ENCODE results near the gene ASPRV1. TPM values are rescaled to one million over a fixed set of nuclear protein-coding genes. Genes with fewer than 3 reads are reported as not detected.

Gene ASPRV1
- total and polyA plus RNA-seq, 10 of the 15 experiments (the other 5 are each of a cell fraction or from before 2014, with no cell fraction given), result 0.11 to 1.1 (median 0.33) TPM

DNA sequence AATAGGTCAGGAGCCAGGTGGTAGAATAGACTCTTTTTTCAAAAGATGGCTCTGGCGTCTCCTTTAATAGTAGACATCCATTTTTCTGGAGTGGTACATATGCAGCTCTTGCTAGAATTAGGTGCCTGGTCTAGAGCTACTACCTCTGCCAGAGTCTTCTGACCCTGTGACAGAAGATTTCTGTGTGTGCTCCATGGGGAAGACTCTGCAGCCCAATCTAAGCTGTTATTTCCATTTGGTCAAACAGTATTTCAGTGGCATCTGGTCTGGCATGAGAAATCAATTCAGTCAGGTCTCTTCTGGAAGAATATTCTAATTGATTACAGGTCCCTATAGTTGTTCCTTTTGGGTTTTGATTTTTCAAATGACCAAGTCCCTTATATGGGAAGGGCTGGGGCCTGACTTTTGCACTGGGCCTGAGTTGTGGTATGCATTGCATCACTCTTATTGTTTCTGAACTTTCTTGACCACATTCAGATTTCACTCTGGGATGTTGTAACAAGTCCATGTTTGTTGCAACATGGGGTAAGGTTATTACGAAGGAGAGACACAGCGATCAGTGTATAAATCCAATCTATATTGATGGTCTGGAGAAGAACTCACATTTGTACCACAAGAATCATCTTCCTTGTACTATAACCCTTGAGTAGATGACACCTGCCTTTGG, 34.4 kb downstream of the ASPRV1 start (continued):
- TF ChIP-seq, protein P1, sequence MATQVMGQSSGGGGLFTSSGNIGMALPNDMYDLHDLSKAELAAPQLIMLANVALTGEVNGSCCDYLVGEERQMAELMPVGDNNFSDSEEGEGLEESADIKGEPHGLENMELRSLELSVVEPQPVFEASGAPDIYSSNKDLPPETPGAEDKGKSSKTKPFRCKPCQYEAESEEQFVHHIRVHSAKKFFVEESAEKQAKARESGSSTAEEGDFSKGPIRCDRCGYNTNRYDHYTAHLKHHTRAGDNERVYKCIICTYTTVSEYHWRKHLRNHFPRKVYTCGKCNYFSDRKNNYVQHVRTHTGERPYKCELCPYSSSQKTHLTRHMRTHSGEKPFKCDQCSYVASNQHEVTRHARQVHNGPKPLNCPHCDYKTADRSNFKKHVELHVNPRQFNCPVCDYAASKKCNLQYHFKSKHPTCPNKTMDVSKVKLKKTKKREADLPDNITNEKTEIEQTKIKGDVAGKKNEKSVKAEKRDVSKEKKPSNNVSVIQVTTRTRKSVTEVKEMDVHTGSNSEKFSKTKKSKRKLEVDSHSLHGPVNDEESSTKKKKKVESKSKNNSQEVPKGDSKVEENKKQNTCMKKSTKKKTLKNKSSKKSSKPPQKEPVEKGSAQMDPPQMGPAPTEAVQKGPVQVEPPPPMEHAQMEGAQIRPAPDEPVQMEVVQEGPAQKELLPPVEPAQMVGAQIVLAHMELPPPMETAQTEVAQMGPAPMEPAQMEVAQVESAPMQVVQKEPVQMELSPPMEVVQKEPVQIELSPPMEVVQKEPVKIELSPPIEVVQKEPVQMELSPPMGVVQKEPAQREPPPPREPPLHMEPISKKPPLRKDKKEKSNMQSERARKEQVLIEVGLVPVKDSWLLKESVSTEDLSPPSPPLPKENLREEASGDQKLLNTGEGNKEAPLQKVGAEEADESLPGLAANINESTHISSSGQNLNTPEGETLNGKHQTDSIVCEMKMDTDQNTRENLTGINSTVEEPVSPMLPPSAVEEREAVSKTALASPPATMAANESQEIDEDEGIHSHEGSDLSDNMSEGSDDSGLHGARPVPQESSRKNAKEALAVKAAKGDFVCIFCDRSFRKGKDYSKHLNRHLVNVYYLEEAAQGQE (IDR thresholded peaks at IDR 0.05; ENCODE audit: low read depth, low read length), result no peak

GRCh38 chr2:69923116-69923515, 38.3 kb downstream of the ASPRV1 start:
- WGBS (ENCODE audit: insufficient coverage, insufficient replicate concordance, low lambda C conversion rate, missing lambda C conversion rate), result 100% methylated on average over 3 of the region's 3 CpGs
- ChIA-PET CTCF (interaction anchor here (0.7 to 0.9 kb wide), 3 partner anchors 10 to 12 kb away, joined by 3 read pairs; no protein-coding TSS in a partner anchor), POLR2A (interaction anchor here (0.5 to 2.4 kb wide), 5 partner anchors 9 to 155 kb away, joined by 3 to 11 read pairs (median 6); partner anchors contain the start of gene MXD1), RAD21 (ENCODE audit: unreplicated experiment) (interaction anchor here (0.9 to 1.9 kb wide), 2 partner anchors 8 to 86 kb away, joined by 3 to 8 read pairs; partner anchors contain the start of gene MXD1), SMC1A (ENCODE audit: uncharacterized antibody, unreplicated experiment) (interaction anchor here (0.6 to 1.5 kb wide), 2 partner anchors 9 to 37 kb away, joined by 3 to 4 read pairs; no protein-coding TSS in a partner anchor)
- in situ Hi-C loops (cut with MboI) (no loop called here), intact Hi-C loops (cut with micrococcal nuclease; ENCODE audit: unreplicated experiment) (no loop called here)
- no peak overlapping the region for H3K9ac ChIP-seq (ENCODE audit: control insufficient read depth, insufficient read depth, low read length)
- no TSS peak for BruUV-seq (replicated peaks)
- no peak for FAIRE-seq
- ATAC-seq, result no peak
- H3K4me3 ChIP-seq, result no peak overlapping the region
- no peaks in the 10 kb centered on the region for H3K9me3 ChIP-seq (replicated peaks; ENCODE audit: control insufficient read depth, insufficient read depth, low read length)
- DNase-seq (ENCODE audit: low read depth, low spot score), result no peak
- no peak for TF ChIP-seq CBX5 (IDR thresholded peaks at IDR 0.05; ENCODE audit: low read depth)
- H3K4me2 ChIP-seq (ENCODE audit: control insufficient read depth, insufficient read depth), result no peak overlapping the region
- H4K20me1 ChIP-seq (ENCODE audit: control insufficient read depth, insufficient read depth), result no peaks in the 10 kb centered on the region
- no peaks in the 10 kb centered on the region for H3K27me3 ChIP-seq (replicated peaks in 1 of 2; ENCODE audit: control insufficient read depth in 2 of 2, insufficient read depth in 2 of 2, low read length in 1 of 2)
- no peak overlapping the region for H3K27ac ChIP-seq (ENCODE audit: control insufficient read depth, insufficient read depth)
- H2AFZ ChIP-seq (ENCODE audit: control insufficient read depth, low read depth, low read length), result no peak overlapping the region
- H3K79me2 ChIP-seq (ENCODE audit: control insufficient read depth, insufficient read depth, low read length), result no peaks in the 10 kb centered on the region
- peaks cover 4% of the 10 kb centered on the region; the same call in 1 of the 2 replicates for H3K4me1 ChIP-seq (ENCODE audit: control insufficient read depth, insufficient read depth, low read length)
- H3K36me3 ChIP-seq (ENCODE audit: control insufficient read depth in 2 of 2, insufficient read depth in 2 of 2, low read length in 1 of 2), result 0 out of 4 replicates have a peak, but pooled peaks cover 0 to 7% of the 10 kb centered on the region in 2 experiments
